CD4-positive, alpha-beta T cell treated with Interferon gamma for 1 hour (primary cell): ENCODE measurements around the gene KDSR.

Experiments used
- DNase-seq: peaks from one replicate; pipeline ENCODE4 v3.0.0-alpha.2; 2020

The KDSR gene

DNA sequence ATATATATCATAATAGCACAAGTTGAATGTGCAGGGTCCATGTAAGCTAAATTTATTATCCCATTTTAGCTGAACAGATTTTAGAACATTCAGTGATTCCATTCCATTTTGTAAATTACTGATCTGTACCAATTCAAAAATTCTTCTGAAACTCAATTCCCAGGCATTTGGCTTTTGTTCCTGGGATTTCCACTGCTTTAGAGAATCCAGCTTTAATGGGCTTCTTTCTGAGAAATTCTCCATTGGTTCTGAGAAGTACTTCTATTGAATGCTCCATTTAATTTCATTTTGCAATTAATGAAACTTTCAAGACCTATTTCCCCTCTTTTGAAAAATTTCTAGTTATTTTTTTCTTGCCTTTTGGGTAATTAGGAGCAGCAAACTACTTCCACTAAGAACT lies 84.2 kb downstream of the KDSR start:
- no peak for DNase-seq
